Measurements from ENCODE around the gene SEC11A. TPM values are rescaled to one million over a fixed set of nuclear protein-coding genes. Genes with fewer than 3 reads are reported as not detected.

Gene SEC11A
- total RNA-seq, 1 experiment from 2014 or later, result 104 TPM

- DNase-seq (ENCODE audit: low spot score), result no peak
- POLR2A ChIA-PET (ENCODE audit: low non-redundant PET), result interaction anchor here (0.5 kb wide), 1 partner anchor 173 kb away, joined by 3 read pairs; no protein-coding TSS in a partner anchor
Measured at GRCh38 chr15:84649706-84650105, 66.2 kb downstream of the SEC11A start.

GRCh38 chr15:84648539-84648938 lies 67.4 kb downstream of the SEC11A start:
- DNase-seq (ENCODE audit: low spot score), result no peak
- CTCF ChIA-PET, result no interaction called here
- BruUV-seq (replicated peaks), result no TSS peak
- no peaks in the 10 kb centered on the region for H3K27me3 ChIP-seq (replicated peaks; ENCODE audit: insufficient read depth, low read depth, low read length, poor library complexity)
- peaks cover 70% of the 10 kb centered on the region for H3K36me3 ChIP-seq (ENCODE audit: insufficient read depth, low read length, poor library complexity, severe bottlenecking)
- H3K4me3 ChIP-seq (ENCODE audit: low read depth, low read length, poor library complexity, severe bottlenecking), result no peak overlapping the region
- no peak overlapping the region for H3K27ac ChIP-seq (ENCODE audit: low read depth, low read length, poor library complexity, severe bottlenecking)
- intact Hi-C loops (cut with micrococcal nuclease; ENCODE audit: unreplicated experiment), result no loop called here
- no peaks in the 10 kb centered on the region for H3K9me3 ChIP-seq (ENCODE audit: low read depth, low read length, poor library complexity, severe bottlenecking)
- POLR2A ChIA-PET (ENCODE audit: low non-redundant PET), result no interaction called here
- TF ChIP-seq EZH2 (IDR thresholded peaks at IDR 0.05; ENCODE audit: borderline replicate concordance, low read depth, low read length, poor library complexity, severe bottlenecking), result no peak
- TF ChIP-seq CTCF (conservative IDR thresholded peaks at IDR 0.05; ENCODE audit: low read depth, low read length), result no peak
- H3K4me1 ChIP-seq (ENCODE audit: insufficient read depth, low read length, poor library complexity, severe bottlenecking), result peaks cover 13% of the 10 kb centered on the region

More at GRCh38 chr15:84649706-84650105, 66.2 kb downstream of the SEC11A start:
- H3K4me3 ChIP-seq (ENCODE audit: low read depth, low read length, poor library complexity, severe bottlenecking), result no peak overlapping the region
- TF ChIP-seq EZH2 (IDR thresholded peaks at IDR 0.05; ENCODE audit: borderline replicate concordance, low read depth, low read length, poor library complexity, severe bottlenecking) (no peak), CTCF (conservative IDR thresholded peaks at IDR 0.05; ENCODE audit: low read depth, low read length) (no peak)
- H3K27ac ChIP-seq (ENCODE audit: low read depth, low read length, poor library complexity, severe bottlenecking), result no peak overlapping the region
- H3K27me3 ChIP-seq (replicated peaks; ENCODE audit: insufficient read depth, low read depth, low read length, poor library complexity), result no peaks in the 10 kb centered on the region
- BruUV-seq (replicated peaks), result no TSS peak
- H3K9me3 ChIP-seq (ENCODE audit: low read depth, low read length, poor library complexity, severe bottlenecking), result no peaks in the 10 kb centered on the region
- peaks cover 60% of the 10 kb centered on the region for H3K36me3 ChIP-seq (ENCODE audit: insufficient read depth, low read length, poor library complexity, severe bottlenecking)
- intact Hi-C loops (cut with micrococcal nuclease; ENCODE audit: unreplicated experiment), result no loop called here
- peaks cover 13% of the 10 kb centered on the region for H3K4me1 ChIP-seq (ENCODE audit: insufficient read depth, low read length, poor library complexity, severe bottlenecking)
- CTCF ChIA-PET, result no interaction called here

- TF ChIP-seq EZH2 (IDR thresholded peaks at IDR 0.05; ENCODE audit: borderline replicate concordance, low read depth, low read length, poor library complexity, severe bottlenecking) (no peak), CTCF (conservative IDR thresholded peaks at IDR 0.05; ENCODE audit: low read depth, low read length) (no peak)
- H3K27ac ChIP-seq (ENCODE audit: low read depth, low read length, poor library complexity, severe bottlenecking), result no peak overlapping the region
- CTCF ChIA-PET, result no interaction called here
- H3K36me3 ChIP-seq (ENCODE audit: insufficient read depth, low read length, poor library complexity, severe bottlenecking), result peaks cover 77% of the 10 kb centered on the region
- POLR2A ChIA-PET (ENCODE audit: low non-redundant PET), result no interaction called here
- no peaks in the 10 kb centered on the region for H3K27me3 ChIP-seq (replicated peaks; ENCODE audit: insufficient read depth, low read depth, low read length, poor library complexity)
- intact Hi-C loops (cut with micrococcal nuclease; ENCODE audit: unreplicated experiment), result no loop called here
- no peak for DNase-seq (ENCODE audit: low spot score)
- no peak overlapping the region for H3K4me3 ChIP-seq (ENCODE audit: low read depth, low read length, poor library complexity, severe bottlenecking)
- no TSS peak for BruUV-seq (replicated peaks)
- no peaks in the 10 kb centered on the region for H3K9me3 ChIP-seq (ENCODE audit: low read depth, low read length, poor library complexity, severe bottlenecking)
- H3K4me1 ChIP-seq (ENCODE audit: insufficient read depth, low read length, poor library complexity, severe bottlenecking), result peaks cover 6% of the 10 kb centered on the region
Measured at GRCh38 chr15:84647726-84648125, 68.2 kb downstream of the SEC11A start.

All from A673 (cell line).